HFFc6 (cell line): ENCODE data around the gene DLK1. TPM values are rescaled to one million over a fixed set of nuclear protein-coding genes. Genes with fewer than 3 reads are reported as not detected.
A peak's percentile ranks its signal among the peaks of the same experiment; 100 is the strongest.

ENCODE experiments used
- DNase-seq: peaks from one replicate; pipeline ENCODE4 v3.0.0-alpha.2; 2018
- H3K27ac Mint-ChIP-seq: 2 replicates; pipeline ENCODE4 v1.8.0; 2020; ENCODE audit warnings: mild to moderate bottlenecking, mixed read lengths
- H3K27me3 Mint-ChIP-seq: 2 replicates; pipeline ENCODE4 v1.8.0; 2021; ENCODE audit warnings: mild to moderate bottlenecking, moderate library complexity, mixed read lengths; ENCODE audit not compliant: insufficient read depth
- H3K36me3 Mint-ChIP-seq: 2 replicates; pipeline ENCODE4 v1.8.0; 2021; ENCODE audit warnings: low read depth, mixed read lengths
- H3K4me1 Mint-ChIP-seq: 2 replicates; pipeline ENCODE4 v1.8.0; 2020; ENCODE audit warnings: low read depth, mixed read lengths
- H3K4me3 Mint-ChIP-seq: 2 replicates; pipeline ENCODE4 v1.8.0; 2020; ENCODE audit warnings: mild to moderate bottlenecking, moderate library complexity, mixed read lengths
- H3K9me3 Mint-ChIP-seq: 2 replicates; pipeline ENCODE4 v1.8.0; 2020; ENCODE audit warnings: mild to moderate bottlenecking, mixed read lengths
- total RNA-seq, 6 experiments: library from RNA; stranded (reverse); fragmentation: NEBNext Ultra II Directional; extraction: Animal tissue kit (Norgen Biotek cat#: 25700); gene quantifications; 2 replicates in 1 of 6; 3 replicates in 5 of 6; pipeline ENCODE4 v1.2.3, GENCODE V29; 2021
- TF ChIP-seq, protein P1 (sequence below): fragments of 200-600 bp; sonication (generic); IDR thresholded peaks from 2 replicates; pipeline ENCODE4 v1.5.0; 2021; ENCODE audit warnings: antibody characterized with exemption, mild to moderate bottlenecking

The DLK1 gene
- total RNA-seq, 6 experiments from 2014 or later, result not detected

DNA sequence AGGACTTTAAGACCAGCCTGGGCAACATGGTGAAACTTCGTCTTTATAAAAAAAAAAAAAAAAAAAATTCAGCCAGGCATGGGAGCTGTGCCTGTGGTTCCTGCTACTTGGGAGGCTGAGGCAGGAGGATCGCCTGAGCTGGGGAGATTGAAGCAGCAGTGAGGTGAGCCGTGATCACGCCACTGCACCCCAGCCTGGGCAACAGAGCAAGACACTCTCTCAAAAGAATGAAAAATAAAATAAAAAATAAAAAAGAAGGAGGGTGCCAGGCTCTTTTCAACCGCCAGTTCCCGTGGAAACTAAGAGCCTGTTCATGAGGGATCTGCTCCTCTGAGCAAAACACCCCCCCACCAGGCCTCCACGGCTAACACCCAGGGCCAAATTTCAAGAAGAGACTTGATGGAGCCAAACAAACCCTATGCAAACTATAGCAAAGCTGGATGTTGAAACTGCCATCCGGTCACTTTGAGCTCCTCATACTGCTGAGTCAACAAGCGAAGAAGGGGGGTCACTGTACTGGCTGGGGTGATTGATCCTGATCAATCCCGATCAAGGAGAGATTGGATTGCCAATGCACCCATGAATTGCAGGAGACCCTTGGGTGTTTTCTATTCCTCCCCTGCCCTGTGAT is 23.4 kb downstream of the DLK1 start:
- Mint-ChIP-seq H3K9me3 (no peaks in the 10 kb centered on the region; the same call in 1 of the 2 replicates), H3K27ac (no peak overlapping the region), H3K4me3 (no peak overlapping the region), H3K4me1 (peaks cover 11% of the 10 kb centered on the region), H3K36me3 (peaks cover 3% of the 10 kb centered on the region; the same call in 1 of the 2 replicates), H3K27me3 (no peaks in the 10 kb centered on the region; the same call in none of the 2 replicates)
- no peak for DNase-seq
- TF ChIP-seq, protein P1, sequence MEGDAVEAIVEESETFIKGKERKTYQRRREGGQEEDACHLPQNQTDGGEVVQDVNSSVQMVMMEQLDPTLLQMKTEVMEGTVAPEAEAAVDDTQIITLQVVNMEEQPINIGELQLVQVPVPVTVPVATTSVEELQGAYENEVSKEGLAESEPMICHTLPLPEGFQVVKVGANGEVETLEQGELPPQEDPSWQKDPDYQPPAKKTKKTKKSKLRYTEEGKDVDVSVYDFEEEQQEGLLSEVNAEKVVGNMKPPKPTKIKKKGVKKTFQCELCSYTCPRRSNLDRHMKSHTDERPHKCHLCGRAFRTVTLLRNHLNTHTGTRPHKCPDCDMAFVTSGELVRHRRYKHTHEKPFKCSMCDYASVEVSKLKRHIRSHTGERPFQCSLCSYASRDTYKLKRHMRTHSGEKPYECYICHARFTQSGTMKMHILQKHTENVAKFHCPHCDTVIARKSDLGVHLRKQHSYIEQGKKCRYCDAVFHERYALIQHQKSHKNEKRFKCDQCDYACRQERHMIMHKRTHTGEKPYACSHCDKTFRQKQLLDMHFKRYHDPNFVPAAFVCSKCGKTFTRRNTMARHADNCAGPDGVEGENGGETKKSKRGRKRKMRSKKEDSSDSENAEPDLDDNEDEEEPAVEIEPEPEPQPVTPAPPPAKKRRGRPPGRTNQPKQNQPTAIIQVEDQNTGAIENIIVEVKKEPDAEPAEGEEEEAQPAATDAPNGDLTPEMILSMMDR, result no peak

DNA sequence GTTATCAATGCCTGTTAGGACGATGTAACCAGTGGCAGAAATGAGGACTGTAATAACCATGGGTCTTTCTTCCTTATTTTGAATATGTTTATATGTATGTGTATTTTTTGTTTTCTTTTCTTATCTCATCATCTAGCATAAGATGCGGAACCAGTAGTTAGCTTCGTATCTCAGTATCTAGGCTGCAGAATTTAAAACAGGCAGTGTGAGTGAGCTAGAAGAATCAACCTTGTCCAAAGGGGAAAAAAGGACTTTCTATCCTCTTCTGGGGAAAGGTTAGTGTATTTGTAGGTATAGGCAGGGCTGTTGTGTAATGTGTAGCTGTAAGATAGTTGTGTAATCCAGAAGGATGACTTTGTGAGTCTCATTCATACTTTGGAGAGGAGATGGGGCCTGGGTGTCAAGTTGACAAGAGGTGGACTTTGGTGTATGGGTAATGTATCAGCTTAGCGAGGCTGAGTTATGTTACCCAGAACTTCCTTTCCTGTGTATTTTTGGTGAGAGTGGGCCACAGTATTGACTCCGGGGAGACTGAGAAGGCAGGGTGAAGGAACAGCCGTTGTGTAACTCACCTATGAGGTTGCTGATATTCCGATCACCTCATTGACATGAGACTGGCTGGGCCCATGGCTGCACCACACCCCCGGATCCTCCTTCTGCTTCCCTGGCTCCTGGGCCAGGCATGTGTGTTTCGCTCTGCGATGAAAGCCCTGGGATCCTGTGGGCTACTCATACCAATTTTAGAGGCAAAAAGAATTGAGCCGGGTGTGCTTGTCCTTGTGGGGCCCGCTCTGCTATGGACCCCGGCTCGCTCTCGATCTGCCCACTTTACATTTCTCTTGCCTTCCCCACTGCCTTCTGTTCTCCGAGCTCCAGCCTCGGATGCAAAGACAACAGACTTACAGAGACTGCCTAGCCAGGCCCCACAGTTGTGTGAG is 24.3 kb downstream of the DLK1 start:
- Mint-ChIP-seq H3K4me3 (no peak overlapping the region), H3K27ac (no peak overlapping the region), H3K9me3 (peaks cover 7% of the 10 kb centered on the region), H3K4me1 (peaks cover 21% of the 10 kb centered on the region), H3K36me3 (peaks cover 11% of the 10 kb centered on the region), H3K27me3 (no peaks in the 10 kb centered on the region; the same call in none of the 2 replicates)
- DNase-seq, result no peak
- TF ChIP-seq, protein P1, result no peak

DNA sequence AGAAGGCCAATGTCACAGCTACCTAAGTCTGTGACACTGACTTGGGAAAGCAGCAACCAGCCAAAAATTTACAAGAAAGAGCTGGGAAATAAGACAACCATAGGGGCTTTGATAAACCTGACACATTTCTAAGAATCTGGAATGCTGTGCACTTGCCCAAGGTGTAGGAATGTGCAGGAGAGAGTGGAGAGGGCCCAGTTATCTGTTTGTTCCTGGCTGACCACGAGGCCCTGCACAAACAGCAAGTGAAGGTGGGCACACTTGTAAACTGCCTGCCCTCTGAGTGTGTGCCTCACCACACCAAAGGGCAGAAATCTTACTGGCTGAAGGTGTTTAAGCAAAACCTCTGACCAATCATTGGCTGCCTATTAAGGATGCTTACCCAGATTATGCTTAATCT is 27.3 kb downstream of the DLK1 start:
- TF ChIP-seq, protein P1, result no peak
- H3K27ac Mint-ChIP-seq, result no peak overlapping the region
- H3K36me3 Mint-ChIP-seq, result peaks cover 18% of the 10 kb centered on the region
- H3K9me3 Mint-ChIP-seq, result peaks cover 9% of the 10 kb centered on the region
- no peak overlapping the region for H3K4me3 Mint-ChIP-seq
- peaks cover 17% of the 10 kb centered on the region for H3K4me1 Mint-ChIP-seq
- DNase-seq, result no peak
- H3K27me3 Mint-ChIP-seq, result peaks cover 2% of the 10 kb centered on the region; the same call in 1 of the 2 replicates

DNA sequence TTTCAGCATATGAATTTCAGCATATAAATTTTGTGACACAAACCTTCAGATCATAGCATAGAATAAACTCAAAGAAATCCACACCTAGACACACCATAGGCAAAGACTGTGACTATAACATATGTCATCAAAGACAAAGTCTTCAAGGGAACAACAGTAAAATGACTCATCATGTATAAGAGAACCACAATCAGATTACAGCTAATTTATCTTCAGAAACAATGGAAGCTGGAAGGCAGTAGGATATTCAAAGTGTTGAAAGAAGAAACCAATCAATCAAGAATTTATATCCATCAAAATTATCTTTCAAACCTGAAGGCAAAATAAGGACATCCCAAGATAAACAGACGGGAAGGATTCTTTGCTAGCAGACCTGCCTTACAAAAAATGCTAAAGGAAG is 29.0 kb downstream of the DLK1 start:
- Mint-ChIP-seq H3K4me1 (peaks cover 17% of the 10 kb centered on the region), H3K27me3 (peaks cover 2% of the 10 kb centered on the region; the same call in 1 of the 2 replicates), H3K36me3 (peaks cover 18% of the 10 kb centered on the region), H3K27ac (no peak overlapping the region), H3K9me3 (peaks cover 9% of the 10 kb centered on the region), H3K4me3 (no peak overlapping the region)
- TF ChIP-seq, protein P1, result no peak
- peak; percentile 35 for DNase-seq

DNA sequence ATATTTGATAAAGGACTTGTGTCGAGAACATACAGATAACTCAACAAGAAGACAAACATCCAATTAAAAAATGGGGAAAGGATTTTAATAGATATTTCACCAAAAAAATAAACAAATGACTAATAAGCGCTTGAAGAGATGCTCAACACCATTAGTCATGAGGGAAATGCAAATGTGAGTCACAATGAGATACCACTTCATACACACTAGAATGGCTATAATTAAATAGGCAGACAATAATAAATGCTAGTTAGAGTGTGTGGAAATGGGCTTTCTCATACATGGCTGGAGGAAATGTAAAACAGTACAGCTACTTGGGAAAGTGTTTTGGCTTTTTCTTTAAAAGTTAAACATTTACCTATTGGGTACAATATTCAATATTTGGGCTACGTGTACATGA is 34.8 kb downstream of the DLK1 start:
- Mint-ChIP-seq H3K4me3 (no peak overlapping the region), H3K36me3 (0 out of 2 replicates have a peak, but pooled peaks cover 6% of the 10 kb centered on the region), H3K4me1 (peaks cover 28% of the 10 kb centered on the region), H3K27ac (peak overlapping the region; percentile 23; the same call in 1 of the 2 replicates), H3K27me3 (peaks cover 15% of the 10 kb centered on the region), H3K9me3 (peaks cover 4% of the 10 kb centered on the region; the same call in 1 of the 2 replicates)
- peak; percentile 80 for DNase-seq
- TF ChIP-seq, protein P1, result no peak
